IMR-90 (cell line): Measurements from ENCODE around the gene ZEB2. TPM values are rescaled to one million over a fixed set of nuclear protein-coding genes. Genes with fewer than 3 reads are reported as not detected.
A peak's percentile ranks its signal among the peaks of the same experiment; 100 is the strongest.

ENCODE experiments used
- ATAC-seq: fragments of 200-7000 bp; cut with Tn5 transposase; 2 replicates; pipeline ENCODE4 v1.9.1; 2020; ENCODE audit warnings: low read depth, mild to moderate bottlenecking, moderate library complexity
- BruUV-seq: library from RNA; stranded (reverse); fragments of 400-500 nt; replicated peaks from 2 replicates; lab custom pipeline; 2021; lab: Mats Ljungman, UMichigan
- CTCF ChIA-PET: fragments of 300-600 bp; formaldehyde crosslinking; extraction: SDS; loops from one replicate; lab custom pipeline; 2021; ENCODE audit warnings: antibody characterized with exemption; lab: Yijun Ruan, JAX
- POLR2A ChIA-PET: fragments of 300-600 bp; sonication (Branson Sonifier 250); formaldehyde crosslinking; loops from one replicate; lab custom pipeline; 2022; ENCODE audit warnings: antibody characterized with exemption; ENCODE audit not compliant: unreplicated experiment; lab: Charles Lee
- DNase-seq: peaks from one replicate; pipeline ENCODE4 v3.0.0; 2013
- H2AFZ ChIP-seq: replicated peaks from 2 replicates; pipeline ENCODE3; 2013; ENCODE audit warnings: low read length, mild to moderate bottlenecking; ENCODE audit not compliant: poor library complexity
- H2AK5ac ChIP-seq: 2 replicates; pipeline ENCODE4 v1.6.1; 2013; ENCODE audit warnings: low read depth, low read length, inconsistent platforms
- H2AK9ac ChIP-seq: replicated peaks from 2 replicates; pipeline ENCODE3; 2013; ENCODE audit warnings: mild to moderate bottlenecking, low read depth, low read length, moderate library complexity; ENCODE audit not compliant: poor library complexity
- H2BK120ac ChIP-seq: 2 replicates; pipeline ENCODE4 v1.6.1; 2013; ENCODE audit warnings: low read depth, low read length, inconsistent platforms
- H2BK15ac ChIP-seq: 3 replicates; pipeline ENCODE4 v1.6.1; 2013; ENCODE audit warnings: low read depth, low read length, inconsistent platforms
- H2BK20ac ChIP-seq: 2 replicates; pipeline ENCODE4 v1.6.1; 2013; ENCODE audit warnings: low read depth, mild to moderate bottlenecking, inconsistent platforms, low read length, moderate library complexity
- H2BK5ac ChIP-seq: 2 replicates; pipeline ENCODE4 v1.6.1; 2013; ENCODE audit warnings: mild to moderate bottlenecking, low read depth, low read length, inconsistent platforms; ENCODE audit not compliant: poor library complexity, severe bottlenecking
- H3K14ac ChIP-seq: replicated peaks from 2 replicates; pipeline ENCODE4 v1.6.1; 2013; ENCODE audit warnings: low read depth, low read length, inconsistent platforms
- H3K18ac ChIP-seq: 2 replicates; pipeline ENCODE4 v1.6.1; 2013; ENCODE audit warnings: low read depth, low read length, control low read depth
- H3K23ac ChIP-seq: 2 replicates; pipeline ENCODE4 v1.6.1; 2013; ENCODE audit warnings: low read depth, low read length, inconsistent platforms
- H3K27ac ChIP-seq: 2 replicates; pipeline ENCODE4 v1.5.1; 2013; ENCODE audit warnings: mild to moderate bottlenecking, control low read depth, low read length; ENCODE audit not compliant: insufficient read depth
- H3K27me3 ChIP-seq: 2 replicates; pipeline ENCODE4 v1.6.1; 2013; ENCODE audit warnings: low read length; ENCODE audit not compliant: control insufficient read depth, insufficient read depth
- H3K36me3 ChIP-seq: 2 replicates; pipeline ENCODE4 v1.6.1; 2013; ENCODE audit warnings: low read length, mixed read lengths; ENCODE audit not compliant: control insufficient read depth, insufficient read depth
- H3K4ac ChIP-seq: 2 replicates; pipeline ENCODE4 v1.6.1; 2013; ENCODE audit warnings: low read depth, low read length, inconsistent platforms
- H3K4me1 ChIP-seq: 2 replicates; pipeline ENCODE4 v1.6.1; 2013; ENCODE audit warnings: low read length, mixed read lengths; ENCODE audit not compliant: control insufficient read depth, insufficient read depth
- H3K4me2 ChIP-seq: 2 replicates; pipeline ENCODE4 v1.6.1; 2013; ENCODE audit warnings: low read depth, mild to moderate bottlenecking, control low read depth, low read length, moderate library complexity
- H3K4me3 ChIP-seq: 2 replicates; pipeline ENCODE4 v1.5.1; 2013; ENCODE audit warnings: low read depth, mild to moderate bottlenecking, control low read depth, low read length, moderate library complexity; ENCODE audit not compliant: insufficient read depth
- H3K56ac ChIP-seq: 2 replicates; pipeline ENCODE4 v1.6.1; 2013; ENCODE audit warnings: low read length, inconsistent platforms; ENCODE audit not compliant: insufficient read depth; ENCODE audit errors: extremely low read depth
- H3K79me1 ChIP-seq, 2 experiments: 2 replicates each; pipeline ENCODE4 v1.6.1; 2013; ENCODE audit warnings: low read length in 2 of 2, inconsistent platforms in 1 of 2, low read depth in 1 of 2
- H3K9ac ChIP-seq: 2 replicates; pipeline ENCODE4 v1.6.1; 2013; ENCODE audit warnings: low read depth, low read length, control low read depth
- H3K9me1 ChIP-seq: 2 replicates; pipeline ENCODE4 v1.6.1; 2013; ENCODE audit warnings: low read length, inconsistent platforms; ENCODE audit not compliant: insufficient read depth
- H3K9me3 ChIP-seq: 2 replicates; pipeline ENCODE4 v1.6.1; 2013; ENCODE audit warnings: low read length; ENCODE audit not compliant: control insufficient read depth, insufficient read depth
- H4K20me1 ChIP-seq: 2 replicates; pipeline ENCODE4 v1.6.1; 2013; ENCODE audit warnings: low read length, inconsistent platforms; ENCODE audit not compliant: insufficient read depth
- H4K5ac ChIP-seq: 2 replicates; pipeline ENCODE4 v1.6.1; 2013; ENCODE audit warnings: mild to moderate bottlenecking, low read depth, low read length, control low read depth
- H4K8ac ChIP-seq, 2 experiments: 2 replicates each; pipeline ENCODE4 v1.6.1; 2013; ENCODE audit warnings: low read depth in 2 of 2, low read length in 2 of 2, control low read depth in 1 of 2, inconsistent platforms in 1 of 2
- H4K91ac ChIP-seq: 2 replicates; pipeline ENCODE4 v1.6.1; 2013; ENCODE audit warnings: low read depth, low read length, inconsistent platforms; ENCODE audit not compliant: insufficient read depth
- CHD1 ChIP-seq: IDR thresholded peaks from 2 replicates; pipeline ENCODE4 v1.6.1; 2012; ENCODE audit warnings: low read depth, low read length, improper control_type of control experiment
- ELK1 ChIP-seq: fragments of 150-350 bp; IDR thresholded peaks from 2 replicates; pipeline ENCODE4 v1.6.1; 2016; ENCODE audit warnings: low read depth, mild to moderate bottlenecking, low read length, moderate library complexity, borderline replicate concordance
- FOS ChIP-seq: fragments of 150-350 bp; IDR thresholded peaks from 2 replicates; pipeline ENCODE4 v1.6.1; 2016; ENCODE audit warnings: low read depth, low read length
- MXI1 ChIP-seq: IDR thresholded peaks from 2 replicates; pipeline ENCODE4 v1.6.1; 2012; ENCODE audit warnings: low read depth, mild to moderate bottlenecking, low read length, moderate library complexity, borderline replicate concordance
- RAD21 ChIP-seq: IDR thresholded peaks from 2 replicates; pipeline ENCODE4 v1.6.1; 2012; ENCODE audit warnings: low read length, improper control_type of control experiment
- SMC3 ChIP-seq: fragments of 150-350 bp; IDR thresholded peaks from 2 replicates; pipeline ENCODE4 v1.6.1; 2016; ENCODE audit warnings: low read depth, mild to moderate bottlenecking, antibody characterized with exemption, low read length, moderate library complexity
- WGBS, 2 experiments: methylation state at CpG; one replicate each; pipeline versions ENCODE4 v1.1.5 to v1.1.7; 2013; ENCODE audit warnings: missing lambda C conversion rate in 2 of 2; ENCODE audit not compliant: insufficient read length in 1 of 2; ENCODE audit errors: extremely low coverage in 2 of 2; 5-methylcytosine and 5-hydroxymethylcytosine counted together
- dilution Hi-C: fragments of 300-500 bp; cut with HindIII; formaldehyde crosslinking; loops from one replicate; pipeline ENCODE4 v1.14.3; 2018; ENCODE audit warnings: low sequenced_read_pairs; ENCODE audit not compliant: unreplicated experiment
- in situ Hi-C: fragments of 300-500 bp; cut with MboI; formaldehyde crosslinking; loops from 3 replicates; pipeline ENCODE4 v1.14.3; 2019; ENCODE audit warnings: low sequenced_read_pairs, inconsistent platforms, mixed read lengths
- intact Hi-C: fragments of 100-400 bp; cut with micrococcal nuclease; formaldehyde crosslinking; loops from 2 replicates; pipeline ENCODE4 v1.10.0; 2022
- polyA plus RNA-seq, 3 experiments: library from polyadenylated mRNA; depleted of rRNA; stranded (reverse); fragments of >200 nt; gene quantifications; 2 replicates each; pipeline ENCODE4 v1.2.3, GENCODE V29; 2012; ENCODE audit warnings: low replicate concordance in 1 of 3
- total RNA-seq: library from RNA; depleted of rRNA; stranded (reverse); fragments of >200 nt; gene quantifications from 2 replicates; pipeline ENCODE4 v1.2.3, GENCODE V29; 2012

The ZEB2 gene
- total and polyA plus RNA-seq, 2 of the 4 experiments (the other 2 are of a cell fraction), result 22.4 to 50.9 TPM

DNA sequence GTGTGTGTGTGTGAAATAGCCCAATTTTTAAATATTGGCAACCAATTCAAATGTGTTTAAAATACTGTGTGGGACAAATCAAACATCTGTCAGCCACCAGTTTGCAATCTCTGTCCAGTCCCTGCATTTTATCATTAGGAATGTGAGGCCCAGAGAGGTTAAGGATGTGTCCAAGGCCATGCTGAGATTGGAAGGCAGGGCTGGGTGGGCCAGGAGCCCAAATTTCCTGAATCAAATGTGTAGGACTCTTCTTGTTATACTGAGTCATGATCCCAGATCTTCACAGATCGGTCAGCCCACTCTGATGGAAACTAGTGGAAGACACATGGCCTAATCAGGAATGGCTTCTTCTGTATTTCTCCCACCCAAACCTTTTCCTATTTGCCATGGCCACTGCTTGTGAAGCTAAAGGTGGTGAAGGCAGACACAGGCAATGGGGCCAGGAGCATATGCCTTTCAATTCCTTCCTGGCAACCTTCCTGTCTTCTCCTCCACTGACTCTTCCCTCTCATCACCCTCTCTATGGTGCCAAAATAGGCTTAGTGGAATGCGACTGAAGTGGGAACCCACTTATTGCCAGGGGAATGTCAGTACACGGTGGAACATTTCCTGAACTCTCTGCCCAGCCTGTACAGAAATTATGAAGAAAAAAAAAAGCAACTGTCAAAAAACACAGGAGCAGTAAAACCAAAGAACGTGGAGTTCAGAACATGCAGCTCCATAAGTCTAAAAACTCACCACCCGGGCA is 35.5 kb downstream of the ZEB2 start:
- H2BK120ac ChIP-seq, result no peak overlapping the region
- intact Hi-C loops, result no loop called here
- no peak overlapping the region for H3K27ac ChIP-seq
- H3K4ac ChIP-seq, result no peak overlapping the region
- no peak overlapping the region for H2BK15ac ChIP-seq
- no peak overlapping the region for H3K56ac ChIP-seq
- H4K8ac ChIP-seq, result no peak overlapping the region
- H3K9ac ChIP-seq, result no peak overlapping the region
- peaks cover 8% of the 10 kb centered on the region; the same call in 1 of the 2 replicates for H4K20me1 ChIP-seq
- peak overlapping the region; percentile 63; the same call in 1 of the 2 replicates for H3K14ac ChIP-seq
- ATAC-seq, result no peak
- H3K79me1 ChIP-seq, result peaks cover 28% of the 10 kb centered on the region in 2 experiments
- peaks cover 6% of the 10 kb centered on the region for H3K4me1 ChIP-seq
- no TSS peak for BruUV-seq
- no peak overlapping the region for H4K91ac ChIP-seq
- H3K9me1 ChIP-seq, result peaks cover 9% of the 10 kb centered on the region
- H2BK20ac ChIP-seq, result no peak overlapping the region
- no peak overlapping the region for H2AK9ac ChIP-seq
- ChIA-PET CTCF (no interaction called here), POLR2A (no interaction called here)
- peaks cover 6% of the 10 kb centered on the region; the same call in 1 of the 2 replicates for H3K36me3 ChIP-seq
- H3K9me3 ChIP-seq, result no peaks in the 10 kb centered on the region
- in situ Hi-C loops, result no loop called here
- 93% methylated on average over 3 of the region's 5 CpGs; no CpG with 5 or more reads in 1 of the 2 experiments for WGBS, 2 experiments
- H3K18ac ChIP-seq, result no peak overlapping the region
- H3K23ac ChIP-seq, result peak overlapping the region; percentile 65; the same call in 1 of the 2 replicates
- H2AFZ ChIP-seq, result no peak overlapping the region
- dilution Hi-C loops, result no loop called here
- no peak overlapping the region for H3K4me2 ChIP-seq
- H2AK5ac ChIP-seq, result peak overlapping the region; percentile 44; the same call in 1 of the 2 replicates
- DNase-seq, result no peak
- TF ChIP-seq FOS (no peak), SMC3 (no peak), RAD21 (no peak), MXI1 (no peak), CHD1 (no peak), ELK1 (no peak)
- no peak overlapping the region for H2BK5ac ChIP-seq
- H3K4me3 ChIP-seq, result no peak overlapping the region
- no peaks in the 10 kb centered on the region for H3K27me3 ChIP-seq
- H4K5ac ChIP-seq, result no peak overlapping the region
